Mesendoderm (in vitro differentiated cells): ENCODE results near the gene S100A4.

ENCODE experiments used
- DNase-seq: peaks from one replicate; pipeline ENCODE4 v3.0.0; 2013
- H2AK5ac ChIP-seq: 2 replicates; pipeline ENCODE4 v1.6.1; 2013; ENCODE audit warnings: low read length, inconsistent platforms
- H2BK120ac ChIP-seq: 2 replicates; pipeline ENCODE4 v1.6.1; 2013; ENCODE audit warnings: low read depth, mild to moderate bottlenecking, low read length, moderate library complexity, mixed read lengths
- H2BK15ac ChIP-seq: replicated peaks from 2 replicates; pipeline ENCODE4 v1.6.1; 2013; ENCODE audit warnings: low read depth, mild to moderate bottlenecking, moderate library complexity
- H2BK5ac ChIP-seq: 2 replicates; pipeline ENCODE4 v1.6.1; 2013; ENCODE audit warnings: low read length, inconsistent platforms
- H3K18ac ChIP-seq: 2 replicates; pipeline ENCODE4 v1.6.1; 2013; ENCODE audit warnings: mild to moderate bottlenecking, low read length, mixed read lengths
- H3K23ac ChIP-seq: one replicate; pipeline ENCODE4 v1.6.1; 2013; ENCODE audit warnings: low read length
- H3K27ac ChIP-seq: 2 replicates; pipeline ENCODE4 v1.5.1; 2013; ENCODE audit warnings: low read depth, mild to moderate bottlenecking, inconsistent platforms, low read length, moderate library complexity
- H3K27me3 ChIP-seq: 2 replicates; pipeline ENCODE4 v1.6.1; 2013; ENCODE audit warnings: low read length, control low read depth, mild to moderate bottlenecking, inconsistent platforms; ENCODE audit not compliant: insufficient read depth, poor library complexity
- H3K36me3 ChIP-seq: 2 replicates; pipeline ENCODE4 v1.6.1; 2013; ENCODE audit warnings: low read length, inconsistent platforms; ENCODE audit not compliant: control insufficient read depth, insufficient read depth
- H3K4ac ChIP-seq: one replicate; pipeline ENCODE4 v1.6.1; 2013; ENCODE audit warnings: low read depth, mild to moderate bottlenecking, low read length, moderate library complexity
- H3K4me1 ChIP-seq: 2 replicates; pipeline ENCODE4 v1.6.1; 2013; ENCODE audit warnings: low read depth, low read length, inconsistent platforms; ENCODE audit not compliant: control insufficient read depth
- H3K4me2 ChIP-seq: 2 replicates; pipeline ENCODE4 v1.6.1; 2013; ENCODE audit warnings: low read length
- H3K4me3 ChIP-seq: 2 replicates; pipeline ENCODE4 v1.5.1; 2013; ENCODE audit warnings: mild to moderate bottlenecking, low read length
- H3K56ac ChIP-seq: one replicate; pipeline ENCODE4 v1.6.1; 2013; ENCODE audit warnings: low read length
- H3K79me1 ChIP-seq: 2 replicates; pipeline ENCODE4 v1.6.1; 2013; ENCODE audit warnings: low read length, inconsistent platforms
- H3K79me2 ChIP-seq: 2 replicates; pipeline ENCODE4 v1.6.1; 2013; ENCODE audit warnings: mild to moderate bottlenecking, low read length; ENCODE audit not compliant: control insufficient read depth, insufficient read depth
- H3K9ac ChIP-seq: 2 replicates; pipeline ENCODE4 v1.6.1; 2013; ENCODE audit warnings: low read length, inconsistent platforms
- H4K5ac ChIP-seq: one replicate; pipeline ENCODE4 v1.6.1; 2013; ENCODE audit warnings: low read length
- H4K8ac ChIP-seq: one replicate; pipeline ENCODE4 v1.6.1; 2013; ENCODE audit warnings: low read depth, mild to moderate bottlenecking, control low read depth, low read length, moderate library complexity
- WGBS: extraction: QIAGEN DNeasy Blood & Tissue Kit; methylation state at CpG from one replicate; pipeline ENCODE4 v1.1.7; 2013; ENCODE audit warnings: low lambda C conversion rate, missing lambda C conversion rate; ENCODE audit not compliant: insufficient coverage; ENCODE audit errors: extremely low coverage; 5-methylcytosine and 5-hydroxymethylcytosine counted together

Gene S100A4

DNA sequence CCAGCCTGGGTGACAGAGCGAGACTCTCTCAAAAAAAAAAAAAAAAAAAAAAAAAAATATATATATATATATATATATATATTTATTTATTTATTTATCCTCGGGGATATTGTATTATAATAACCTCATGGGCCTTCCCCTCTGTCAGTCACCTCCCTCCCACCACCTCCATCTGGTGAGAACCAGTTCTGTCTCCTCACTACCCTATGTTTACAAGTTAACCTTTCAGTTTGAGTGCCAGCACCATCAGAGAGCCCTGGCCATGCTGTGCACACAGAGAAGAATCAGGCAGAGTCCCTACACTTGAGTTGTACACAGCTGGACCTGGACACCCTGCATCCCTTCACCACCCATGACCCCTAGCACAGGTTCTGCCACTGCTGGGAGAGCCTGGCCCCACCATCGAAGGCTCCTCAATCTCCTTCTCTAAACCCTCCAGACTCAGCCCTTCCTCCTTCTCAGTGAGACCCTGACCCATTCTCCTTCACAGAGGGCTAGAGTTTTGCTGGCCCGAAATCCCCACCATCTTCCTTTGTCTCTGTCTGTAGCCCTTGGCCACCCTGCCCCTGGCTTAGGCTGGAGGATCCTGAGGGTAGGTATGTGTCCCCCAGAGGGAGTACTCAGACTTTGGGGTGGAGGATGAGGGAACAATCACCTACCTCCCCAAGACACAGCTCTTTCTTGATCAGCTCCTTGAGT, 6.1 kb downstream of the S100A4 start:
- no CpG with 5 or more reads among the region's 4 CpGs for WGBS

DNA sequence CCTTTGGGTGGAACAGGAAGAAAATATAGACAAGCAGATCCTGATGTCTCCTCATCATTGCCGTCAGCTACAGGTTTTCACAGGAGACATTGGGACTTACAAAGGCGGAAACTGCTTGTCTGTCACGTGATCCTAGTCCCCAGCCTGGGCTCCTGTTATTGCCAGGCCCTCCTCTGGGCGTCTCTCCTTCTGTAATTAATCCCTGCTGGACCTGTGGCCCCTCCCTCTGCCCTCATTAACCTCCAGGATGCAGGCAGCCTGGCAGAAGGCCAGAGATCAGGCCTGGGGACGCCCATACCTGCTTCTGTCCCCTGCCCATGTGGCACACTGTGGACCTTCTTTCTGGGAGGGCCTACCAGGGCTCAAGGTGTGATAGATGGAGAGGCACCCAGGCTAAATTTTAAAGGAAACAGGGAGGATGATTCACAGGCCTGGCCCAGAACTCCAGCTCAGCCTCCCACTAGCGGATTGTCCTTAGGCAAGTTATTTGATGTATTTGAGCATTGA, 7.2 kb downstream of the S100A4 start:
- Histone ChIP-seq H3K79me2 (no peaks in the 10 kb centered on the region), H4K8ac (no peak overlapping the region), H3K4me3 (no peak overlapping the region), H3K36me3 (no peaks in the 10 kb centered on the region), H2BK15ac (no peak overlapping the region), H2BK120ac (no peak overlapping the region), H2AK5ac (no peak overlapping the region), H3K4me1 (peaks cover 2% of the 10 kb centered on the region), H3K27ac (no peak overlapping the region), H3K4me2 (no peak overlapping the region), H4K5ac (no peak overlapping the region), H3K56ac (peak overlapping the region; percentile 81), H3K79me1 (no peaks in the 10 kb centered on the region), H2BK5ac (peak overlapping the region; percentile 65), H3K4ac (no peak overlapping the region), H3K27me3 (no peaks in the 10 kb centered on the region), H3K23ac (no peak overlapping the region), H3K18ac (no peak overlapping the region), H3K9ac (peak overlapping the region; percentile 44)
- no CpG with 5 or more reads among the region's 6 CpGs for WGBS
- peak; percentile 89 for DNase-seq

More for the DNA sequence above, 6.1 kb downstream of the S100A4 start:
- H2AK5ac ChIP-seq = no peak overlapping the region
- H3K4ac ChIP-seq = no peak overlapping the region
- H3K23ac ChIP-seq = no peak overlapping the region
- no peak overlapping the region for H3K9ac ChIP-seq
- H2BK120ac ChIP-seq = no peak overlapping the region
- H3K27me3 ChIP-seq = no peaks in the 10 kb centered on the region
- H3K27ac ChIP-seq = no peak overlapping the region
- H3K4me3 ChIP-seq = no peak overlapping the region
- no peak overlapping the region for H3K18ac ChIP-seq
- no peak for DNase-seq
- no peaks in the 10 kb centered on the region for H3K36me3 ChIP-seq
- no peak overlapping the region for H2BK15ac ChIP-seq
- no peak overlapping the region for H2BK5ac ChIP-seq
- H3K79me1 ChIP-seq = no peaks in the 10 kb centered on the region
- no peak overlapping the region for H4K5ac ChIP-seq
- no peak overlapping the region for H3K56ac ChIP-seq
- no peaks in the 10 kb centered on the region for H3K79me2 ChIP-seq
- no peak overlapping the region for H4K8ac ChIP-seq
- no peak overlapping the region for H3K4me2 ChIP-seq
- H3K4me1 ChIP-seq = peaks cover 3% of the 10 kb centered on the region

DNA sequence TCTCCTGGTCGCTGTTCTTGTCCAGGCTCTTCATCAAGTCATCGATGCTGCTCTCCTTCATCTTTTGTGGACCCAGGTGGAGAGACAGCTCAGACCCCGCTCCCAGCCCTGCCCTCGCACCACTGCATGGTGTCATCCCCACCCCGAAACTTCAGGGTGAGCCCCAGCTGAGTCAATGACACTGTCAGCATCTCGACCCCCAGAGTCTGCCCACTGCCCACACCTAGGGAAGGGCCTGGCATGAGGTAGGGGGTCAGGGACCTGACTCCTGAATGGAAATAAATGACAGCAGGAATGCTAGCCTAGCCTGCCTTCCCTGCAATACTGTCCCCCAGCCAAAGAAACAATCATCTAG, 8.3 kb downstream of the S100A4 start:
- no peak overlapping the region for H3K9ac ChIP-seq
- peaks cover 2% of the 10 kb centered on the region for H3K4me1 ChIP-seq
- no peak overlapping the region for H3K56ac ChIP-seq
- H2BK15ac ChIP-seq = no peak overlapping the region
- H4K8ac ChIP-seq = no peak overlapping the region
- H3K79me1 ChIP-seq = no peaks in the 10 kb centered on the region
- no peak overlapping the region for H3K18ac ChIP-seq
- no peaks in the 10 kb centered on the region for H3K27me3 ChIP-seq
- H3K27ac ChIP-seq = no peak overlapping the region
- no CpG with 5 or more reads among the region's 6 CpGs for WGBS
- DNase-seq = no peak
- no peaks in the 10 kb centered on the region for H3K36me3 ChIP-seq
- no peak overlapping the region for H2BK120ac ChIP-seq
- no peaks in the 10 kb centered on the region for H3K79me2 ChIP-seq
- no peak overlapping the region for H3K4me2 ChIP-seq
- H4K5ac ChIP-seq = no peak overlapping the region
- no peak overlapping the region for H2BK5ac ChIP-seq
- H3K23ac ChIP-seq = no peak overlapping the region
- no peak overlapping the region for H2AK5ac ChIP-seq
- no peak overlapping the region for H3K4me3 ChIP-seq
- no peak overlapping the region for H3K4ac ChIP-seq

DNA sequence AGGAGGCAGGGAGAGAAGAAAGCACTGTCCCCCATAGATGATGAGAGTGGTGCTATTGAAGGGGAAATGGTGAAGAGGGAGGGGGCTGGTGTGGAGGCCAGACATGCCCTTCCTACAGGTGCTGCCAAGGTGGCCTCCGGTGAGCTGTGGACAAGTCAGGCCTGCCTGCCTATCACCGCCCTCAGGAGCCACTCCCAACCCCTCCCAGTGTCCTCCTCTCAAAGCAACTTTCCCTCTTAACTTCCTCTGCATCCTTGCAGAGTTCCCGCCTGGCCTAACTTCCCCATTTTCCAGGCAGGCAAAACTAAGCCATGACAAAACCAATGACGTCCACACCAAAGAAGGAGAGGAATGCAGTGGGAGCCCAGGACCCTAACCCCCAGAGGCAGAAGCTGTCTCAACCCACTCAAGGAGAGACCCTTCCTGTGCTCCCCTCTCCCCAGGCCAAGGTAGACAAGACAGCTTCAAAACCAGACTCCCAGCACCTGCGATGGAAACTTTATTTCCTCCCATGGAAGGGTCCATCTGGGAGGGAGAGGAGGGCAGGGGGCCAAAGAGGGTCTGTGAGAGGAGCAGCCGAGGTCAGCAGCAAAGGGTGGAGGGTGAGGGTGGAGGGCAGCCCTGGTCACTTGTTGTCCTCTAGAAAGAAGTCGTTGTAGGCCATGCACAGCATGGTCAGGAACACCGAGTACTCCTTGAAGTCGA, 8.8 kb downstream of the S100A4 start:
- Histone ChIP-seq H3K27me3 (no peaks in the 10 kb centered on the region), H3K4me1 (peaks cover 2% of the 10 kb centered on the region), H3K79me1 (no peaks in the 10 kb centered on the region), H4K8ac (no peak overlapping the region), H3K56ac (peak overlapping the region; percentile 85), H3K79me2 (no peaks in the 10 kb centered on the region), H4K5ac (peak overlapping the region; percentile 21), H3K4ac (no peak overlapping the region), H2BK15ac (no peak overlapping the region), H3K4me3 (no peak overlapping the region), H2BK5ac (no peak overlapping the region), H2BK120ac (no peak overlapping the region), H2AK5ac (no peak overlapping the region), H3K18ac (no peak overlapping the region), H3K23ac (no peak overlapping the region), H3K27ac (no peak overlapping the region), H3K4me2 (no peak overlapping the region), H3K9ac (no peak overlapping the region), H3K36me3 (no peaks in the 10 kb centered on the region)
- no CpG with 5 or more reads among the region's 9 CpGs for WGBS
- no peak for DNase-seq

DNA sequence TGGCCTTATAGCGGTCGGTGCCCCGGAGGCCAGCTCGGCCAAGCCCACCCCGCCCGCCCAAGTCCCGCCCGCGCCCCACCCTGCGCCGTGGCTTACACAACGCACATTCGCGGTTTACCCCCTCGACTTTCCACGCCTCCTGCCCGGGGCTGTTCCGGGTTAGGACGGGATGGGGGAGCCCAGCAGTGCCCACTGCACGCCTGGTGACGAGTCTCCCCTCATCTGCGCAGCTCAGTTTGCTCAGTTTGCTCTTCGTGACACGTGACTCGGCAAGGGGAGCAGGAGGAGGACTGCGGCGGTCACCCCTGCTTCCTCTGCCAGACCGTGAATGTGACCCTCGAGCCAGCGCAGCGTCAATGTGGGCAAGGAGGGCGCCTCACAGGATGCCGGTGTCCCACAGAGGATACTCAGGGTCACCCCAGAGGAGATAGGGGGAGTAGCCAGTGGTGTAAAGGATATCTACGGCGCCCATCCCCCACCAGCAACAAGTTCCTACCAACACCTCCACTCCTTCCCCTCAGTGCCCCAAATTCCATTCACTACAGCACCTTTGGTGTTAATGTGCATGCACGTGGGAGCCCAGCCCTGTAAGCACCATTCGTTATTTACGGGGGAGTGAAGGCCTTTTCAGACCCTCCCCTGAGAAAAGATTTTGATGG, 9.5 kb downstream of the S100A4 start:
- H3K56ac ChIP-seq = peak overlapping the region; percentile 85
- H2BK15ac ChIP-seq = no peak overlapping the region
- no peak overlapping the region for H3K4me3 ChIP-seq
- no peak overlapping the region for H2BK5ac ChIP-seq
- no peaks in the 10 kb centered on the region for H3K27me3 ChIP-seq
- no CpG with 5 or more reads among the region's 38 CpGs for WGBS
- H2AK5ac ChIP-seq = no peak overlapping the region
- H3K4me1 ChIP-seq = peaks cover 2% of the 10 kb centered on the region
- no peak overlapping the region for H2BK120ac ChIP-seq
- H3K4ac ChIP-seq = no peak overlapping the region
- peak overlapping the region; percentile 90 for H3K23ac ChIP-seq
- H4K5ac ChIP-seq = no peak overlapping the region
- H3K4me2 ChIP-seq = peak overlapping the region; percentile 14
- no peak overlapping the region for H4K8ac ChIP-seq
- no peaks in the 10 kb centered on the region for H3K79me2 ChIP-seq
- H3K36me3 ChIP-seq = no peaks in the 10 kb centered on the region
- no peak overlapping the region for H3K18ac ChIP-seq
- H3K27ac ChIP-seq = no peak overlapping the region
- no peaks in the 10 kb centered on the region for H3K79me1 ChIP-seq
- peak overlapping the region; percentile 52 for H3K9ac ChIP-seq
- no peak for DNase-seq
